ENCODE results near the gene KIDINS220. TPM values are rescaled to one million over a fixed set of nuclear protein-coding genes. Genes with fewer than 3 reads are reported as not detected.
A peak's percentile ranks its signal among the peaks of the same experiment; 100 is the strongest.

KIDINS220 gene
- total and polyA plus RNA-seq, 2 of the 13 experiments (the other 11 are each of a cell fraction or from before 2014, with no cell fraction given), result 25.2 to 32.3 TPM

DNA sequence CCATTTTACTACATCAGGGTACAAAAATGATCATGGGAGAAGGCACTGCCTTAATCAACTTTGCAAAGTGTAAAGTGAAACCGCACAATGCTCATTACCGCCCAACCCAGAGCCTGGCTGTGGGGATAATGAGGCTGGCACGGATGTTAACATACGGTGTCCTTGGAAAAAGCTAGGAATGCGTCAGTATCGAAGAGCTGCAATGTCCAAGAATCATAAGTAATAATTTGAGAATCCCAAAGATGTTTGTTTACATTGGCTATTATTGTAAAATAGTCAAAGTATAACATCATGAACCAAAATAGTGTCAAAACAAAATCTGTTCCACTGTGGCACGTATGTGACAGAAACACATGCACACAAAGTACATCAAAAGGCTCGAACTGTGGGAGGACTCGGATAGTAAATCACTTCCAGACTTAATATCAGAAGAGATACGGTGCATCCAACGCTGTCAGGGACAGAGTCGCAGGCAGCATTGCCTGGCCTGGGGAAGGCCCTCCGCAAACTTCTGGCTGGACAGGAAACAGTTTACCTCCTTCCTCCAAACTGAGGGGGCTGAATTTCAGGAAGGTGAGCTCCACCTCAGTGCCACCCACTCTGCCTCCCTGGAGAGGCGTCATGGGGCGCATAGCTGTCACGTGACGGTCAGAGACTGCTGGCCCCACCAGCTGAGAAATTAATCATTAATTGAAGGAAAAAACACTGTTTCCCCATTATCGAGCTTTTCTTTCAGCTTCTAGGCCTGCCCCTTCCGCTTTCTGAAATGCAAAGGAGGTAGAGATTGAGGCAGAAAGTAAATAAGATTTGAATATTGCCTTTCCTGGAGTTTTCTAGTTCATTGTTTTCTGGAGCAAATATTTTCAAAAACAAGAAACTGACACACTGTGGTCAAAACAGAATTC, 157.3 kb downstream of the KIDINS220 start (continued):
- TF ChIP-seq ZMYM4 (CRISPR knock-in tag; IDR thresholded peaks at IDR 0.05) (peak; percentile 84), ZFP82 (CRISPR knock-in tag; IDR thresholded peaks at IDR 0.05; ENCODE audit: borderline replicate concordance) (no peak), KDM1A (CRISPR knock-in tag; IDR thresholded peaks at IDR 0.05) (no peak), TSC22D2 (CRISPR knock-in tag; IDR thresholded peaks at IDR 0.05; ENCODE audit: borderline replicate concordance) (peak; percentile 87; the same call in 1 of the 2 replicates), NCOR1 (IDR thresholded peaks at IDR 0.05; ENCODE audit: borderline replicate concordance, low read length) (peak; percentile 86; the same call in 1 of the 2 replicates), HOXA3 (CRISPR knock-in tag; IDR thresholded peaks at IDR 0.05) (peak; percentile 70; the same call in 1 of the 2 replicates), SIX1 (CRISPR knock-in tag; IDR thresholded peaks at IDR 0.05; ENCODE audit: borderline replicate concordance) (peak; percentile 74), NONO (IDR thresholded peaks at IDR 0.05) (no peak), NONO (CRISPR knock-in tag; conservative IDR thresholded peaks at IDR 0.05) (peak; percentile 85), ZNF747 (CRISPR knock-in tag; IDR thresholded peaks at IDR 0.05; ENCODE audit: borderline replicate concordance) (no peak), ZNF34 (CRISPR knock-in tag; IDR thresholded peaks at IDR 0.05; ENCODE audit: borderline replicate concordance) (0 out of 2 replicates have a peak, but pooled peaks have one; percentile 42), NR2F2 (IDR thresholded peaks at IDR 0.05; ENCODE audit: borderline replicate concordance, low read depth) (0 out of 2 replicates have a peak, but pooled peaks have one; percentile 39), KDM5A (IDR thresholded peaks at IDR 0.05; ENCODE audit: borderline replicate concordance, low read length) (no peak; the same call in 1 of the 2 replicates), SIN3A (IDR thresholded peaks at IDR 0.05; ENCODE audit: borderline replicate concordance, low read depth, low read length) (peak; percentile 77), NR2F6 (IDR thresholded peaks at IDR 0.05) (peak; percentile 28; the same call in 1 of the 2 replicates), NR2F6 (CRISPR knock-in tag; IDR thresholded peaks at IDR 0.05) (no peak), ZKSCAN1 (IDR thresholded peaks at IDR 0.05; ENCODE audit: low read length) (peak; percentile 33; the same call in 1 of the 2 replicates)
- TF ChIP-seq, protein P1, sequence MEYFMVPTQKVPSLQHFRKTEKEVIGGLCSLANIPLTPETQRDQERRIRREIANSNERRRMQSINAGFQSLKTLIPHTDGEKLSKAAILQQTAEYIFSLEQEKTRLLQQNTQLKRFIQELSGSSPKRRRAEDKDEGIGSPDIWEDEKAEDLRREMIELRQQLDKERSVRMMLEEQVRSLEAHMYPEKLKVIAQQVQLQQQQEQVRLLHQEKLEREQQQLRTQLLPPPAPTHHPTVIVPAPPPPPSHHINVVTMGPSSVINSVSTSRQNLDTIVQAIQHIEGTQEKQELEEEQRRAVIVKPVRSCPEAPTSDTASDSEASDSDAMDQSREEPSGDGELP (IDR thresholded peaks at IDR 0.05; ENCODE audit: borderline replicate concordance, low read depth), result peak; percentile 98
- TF ChIP-seq, protein P2, sequence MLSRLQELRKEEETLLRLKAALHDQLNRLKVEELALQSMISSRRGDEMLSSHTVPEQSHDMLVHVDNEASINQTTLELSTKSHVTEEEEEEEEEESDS (CRISPR knock-in tag; IDR thresholded peaks at IDR 0.05; ENCODE audit: borderline replicate concordance), result no peak
- TF ChIP-seq, protein P3, sequence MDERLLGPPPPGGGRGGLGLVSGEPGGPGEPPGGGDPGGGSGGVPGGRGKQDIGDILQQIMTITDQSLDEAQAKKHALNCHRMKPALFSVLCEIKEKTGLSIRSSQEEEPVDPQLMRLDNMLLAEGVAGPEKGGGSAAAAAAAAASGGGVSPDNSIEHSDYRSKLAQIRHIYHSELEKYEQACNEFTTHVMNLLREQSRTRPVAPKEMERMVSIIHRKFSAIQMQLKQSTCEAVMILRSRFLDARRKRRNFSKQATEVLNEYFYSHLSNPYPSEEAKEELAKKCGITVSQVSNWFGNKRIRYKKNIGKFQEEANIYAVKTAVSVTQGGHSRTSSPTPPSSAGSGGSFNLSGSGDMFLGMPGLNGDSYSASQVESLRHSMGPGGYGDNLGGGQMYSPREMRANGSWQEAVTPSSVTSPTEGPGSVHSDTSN (CRISPR knock-in tag; IDR thresholded peaks at IDR 0.05), result 0 out of 2 replicates have a peak, but pooled peaks have one; percentile 9
- TF ChIP-seq, protein P4, sequence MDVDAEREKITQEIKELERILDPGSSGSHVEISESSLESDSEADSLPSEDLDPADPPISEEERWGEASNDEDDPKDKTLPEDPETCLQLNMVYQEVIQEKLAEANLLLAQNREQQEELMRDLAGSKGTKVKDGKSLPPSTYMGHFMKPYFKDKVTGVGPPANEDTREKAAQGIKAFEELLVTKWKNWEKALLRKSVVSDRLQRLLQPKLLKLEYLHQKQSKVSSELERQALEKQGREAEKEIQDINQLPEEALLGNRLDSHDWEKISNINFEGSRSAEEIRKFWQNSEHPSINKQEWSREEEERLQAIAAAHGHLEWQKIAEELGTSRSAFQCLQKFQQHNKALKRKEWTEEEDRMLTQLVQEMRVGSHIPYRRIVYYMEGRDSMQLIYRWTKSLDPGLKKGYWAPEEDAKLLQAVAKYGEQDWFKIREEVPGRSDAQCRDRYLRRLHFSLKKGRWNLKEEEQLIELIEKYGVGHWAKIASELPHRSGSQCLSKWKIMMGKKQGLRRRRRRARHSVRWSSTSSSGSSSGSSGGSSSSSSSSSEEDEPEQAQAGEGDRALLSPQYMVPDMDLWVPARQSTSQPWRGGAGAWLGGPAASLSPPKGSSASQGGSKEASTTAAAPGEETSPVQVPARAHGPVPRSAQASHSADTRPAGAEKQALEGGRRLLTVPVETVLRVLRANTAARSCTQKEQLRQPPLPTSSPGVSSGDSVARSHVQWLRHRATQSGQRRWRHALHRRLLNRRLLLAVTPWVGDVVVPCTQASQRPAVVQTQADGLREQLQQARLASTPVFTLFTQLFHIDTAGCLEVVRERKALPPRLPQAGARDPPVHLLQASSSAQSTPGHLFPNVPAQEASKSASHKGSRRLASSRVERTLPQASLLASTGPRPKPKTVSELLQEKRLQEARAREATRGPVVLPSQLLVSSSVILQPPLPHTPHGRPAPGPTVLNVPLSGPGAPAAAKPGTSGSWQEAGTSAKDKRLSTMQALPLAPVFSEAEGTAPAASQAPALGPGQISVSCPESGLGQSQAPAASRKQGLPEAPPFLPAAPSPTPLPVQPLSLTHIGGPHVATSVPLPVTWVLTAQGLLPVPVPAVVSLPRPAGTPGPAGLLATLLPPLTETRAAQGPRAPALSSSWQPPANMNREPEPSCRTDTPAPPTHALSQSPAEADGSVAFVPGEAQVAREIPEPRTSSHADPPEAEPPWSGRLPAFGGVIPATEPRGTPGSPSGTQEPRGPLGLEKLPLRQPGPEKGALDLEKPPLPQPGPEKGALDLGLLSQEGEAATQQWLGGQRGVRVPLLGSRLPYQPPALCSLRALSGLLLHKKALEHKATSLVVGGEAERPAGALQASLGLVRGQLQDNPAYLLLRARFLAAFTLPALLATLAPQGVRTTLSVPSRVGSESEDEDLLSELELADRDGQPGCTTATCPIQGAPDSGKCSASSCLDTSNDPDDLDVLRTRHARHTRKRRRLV (CRISPR knock-in tag; IDR thresholded peaks at IDR 0.05), result no peak

Measured in HepG2 (cell line).